Lower leg skin (tissue), 3 donors: ENCODE measurements around the gene SLC45A2.

Experiments used
- CTCF ChIP-seq, 3 donors: fragments of 450-650 bp; IDR thresholded peaks; one replicate each; pipeline ENCODE4 v1.5.1; 2016; ENCODE audit warnings: antibody characterized with exemption in 3 of 3, mild to moderate bottlenecking in 3 of 3, moderate library complexity in 2 of 3
- POLR2A ChIP-seq, 2 donors: fragments of 450-650 bp; IDR thresholded peaks; one replicate each; pipeline ENCODE4 v1.6.1; 2016 to 2017; ENCODE audit warnings: antibody characterized with exemption in 2 of 2, mild to moderate bottlenecking in 1 of 2, moderate library complexity in 1 of 2

DNA sequence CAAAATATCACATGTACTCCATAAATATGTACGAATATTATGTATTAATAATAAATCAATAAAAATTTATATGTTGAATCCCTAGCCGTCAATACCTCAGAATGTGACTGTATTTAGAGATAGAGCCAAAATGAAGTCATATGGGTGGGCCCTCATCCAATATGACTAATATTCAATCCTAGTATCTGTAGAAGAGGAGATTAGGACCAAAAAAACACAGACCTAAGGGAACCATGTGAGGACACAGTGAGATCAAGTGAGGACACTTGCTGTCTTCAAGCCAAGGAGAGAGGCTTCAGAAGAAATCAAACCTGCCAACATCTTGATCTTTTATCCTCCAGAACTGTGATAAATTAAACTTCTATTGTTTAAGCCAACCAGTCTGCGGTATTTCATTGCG, 27.0 kb upstream of the SLC45A2 start:
- TF ChIP-seq CTCF (IDR thresholded peaks at IDR 0.05) (no peak), POLR2A (IDR thresholded peaks at IDR 0.05) (no peak)
